Endothelial cell of umbilical vein (primary cell): ENCODE results near the gene SLC44A2. TPM values are rescaled to one million over a fixed set of nuclear protein-coding genes. Genes with fewer than 3 reads are reported as not detected.

Experiments used
- BruUV-seq: library from RNA; stranded (reverse); fragments of 400-500 nt; replicated peaks from 2 replicates; lab custom pipeline; 2021; lab: Mats Ljungman, UMichigan
- CTCF ChIA-PET: fragments of 300-600, 350-600 bp; sonication (Branson Sonifier 250); formaldehyde crosslinking; loops from one replicate; lab custom pipeline; 2021; ENCODE audit warnings: antibody characterized with exemption, inconsistent platforms; lab: Charles Lee
- POLR2A ChIA-PET: fragments of 300-600, 350-600 bp; sonication (Branson Sonifier 250); formaldehyde crosslinking; loops from one replicate; lab custom pipeline; 2021; ENCODE audit warnings: antibody characterized with exemption, inconsistent platforms; lab: Charles Lee
- DNase-seq: peaks from one replicate; pipeline ENCODE4 v3.0.0-alpha.2; 2011; ENCODE audit warnings: low read depth, low spot score
- FAIRE-seq: peaks from 2 replicates; lab custom pipeline; 2011; peaks lifted over from hg19 to GRCh38; lab: Jason Lieb, UNC
- H2AFZ ChIP-seq: 2 replicates; pipeline ENCODE4 v1.6.0; 2012; ENCODE audit warnings: low read depth, low read length, control low read depth, inconsistent platforms
- H3K27ac ChIP-seq: 2 replicates; pipeline ENCODE4 v1.5.1; 2011; ENCODE audit warnings: low read depth, mild to moderate bottlenecking, control low read depth, low read length, moderate library complexity; ENCODE audit not compliant: insufficient read depth
- H3K27me3 ChIP-seq, 2 experiments: 2 replicates each; pipeline versions ENCODE4 v1.6.0 to v1.6.1; 2011; ENCODE audit warnings: low read length in 2 of 2, mixed read lengths in 1 of 2; ENCODE audit not compliant: control insufficient read depth in 2 of 2, insufficient read depth in 2 of 2
- H3K36me3 ChIP-seq, 2 experiments: 2 replicates in 1 of 2; 3 replicates in 1 of 2; pipeline ENCODE4 v1.5.1; 2011; ENCODE audit warnings: low read length in 2 of 2, mild to moderate bottlenecking in 1 of 2, moderate library complexity in 1 of 2; ENCODE audit not compliant: control insufficient read depth in 2 of 2, insufficient read depth in 2 of 2; ENCODE audit errors: extremely low read depth in 1 of 2
- H3K4me1 ChIP-seq: 3 replicates; pipeline ENCODE4 v1.5.1; 2011; ENCODE audit warnings: mild to moderate bottlenecking, low read length; ENCODE audit not compliant: control insufficient read depth, insufficient read depth; ENCODE audit errors: extremely low read depth
- H3K4me2 ChIP-seq: 2 replicates; pipeline ENCODE4 v1.6.1; 2011; ENCODE audit warnings: low read length, control low read depth, mixed read lengths; ENCODE audit not compliant: insufficient read depth
- H3K4me3 ChIP-seq, 3 experiments: fragments of 200-600 bp in 1 of 3; sonication (generic), shearing (Covaris generic) in 1 of 3; replicated peaks in 1 of 3; 2 replicates each; pipeline ENCODE4 v1.5.1; 2011 to 2016; ENCODE audit warnings: control low read depth in 3 of 3, low read length in 3 of 3, mild to moderate bottlenecking in 2 of 3, inconsistent platforms in 1 of 3, low read depth in 1 of 3, moderate library complexity in 1 of 3; ENCODE audit not compliant: insufficient read depth in 1 of 3
- H3K79me2 ChIP-seq: 2 replicates; pipeline ENCODE4 v1.6.0; 2012; ENCODE audit warnings: low read length, inconsistent platforms; ENCODE audit not compliant: control insufficient read depth, insufficient read depth
- H3K9ac ChIP-seq: replicated peaks from 2 replicates; pipeline ENCODE3; 2011; ENCODE audit warnings: low read length, control low read depth; ENCODE audit not compliant: insufficient read depth; ENCODE audit errors: extremely low read depth
- H3K9me1 ChIP-seq: replicated peaks from 3 replicates; pipeline ENCODE4 v1.6.0; 2011; ENCODE audit warnings: mild to moderate bottlenecking, low read length; ENCODE audit not compliant: control insufficient read depth, insufficient read depth; ENCODE audit errors: extremely low read depth
- H3K9me3 ChIP-seq: replicated peaks from 2 replicates; pipeline ENCODE4 v1.5.1; 2012; ENCODE audit warnings: low read length, inconsistent platforms; ENCODE audit not compliant: control insufficient read depth, insufficient read depth
- H4K20me1 ChIP-seq: replicated peaks from 2 replicates; pipeline ENCODE3; 2011; ENCODE audit warnings: mild to moderate bottlenecking, low read length; ENCODE audit not compliant: control insufficient read depth, insufficient read depth; ENCODE audit errors: extremely low read depth
- EZH2 ChIP-seq: IDR thresholded peaks from 2 replicates; pipeline ENCODE4 v1.6.1; 2012; ENCODE audit warnings: borderline replicate concordance, low read depth, mild to moderate bottlenecking, moderate library complexity, low read length, inconsistent platforms; ENCODE audit not compliant: severe bottlenecking
- FOS ChIP-seq: IDR thresholded peaks from 2 replicates; pipeline ENCODE4 v1.6.1; 2011; ENCODE audit warnings: mild to moderate bottlenecking, low read length, moderate library complexity, borderline replicate concordance; ENCODE audit not compliant: insufficient read depth
- GATA2 ChIP-seq: IDR thresholded peaks from 2 replicates; pipeline ENCODE4 v1.7.0; 2011; ENCODE audit warnings: low read depth, mild to moderate bottlenecking, moderate library complexity, mixed read lengths, low read length; ENCODE audit not compliant: insufficient read length, insufficient read depth
- JUN ChIP-seq: IDR thresholded peaks from 2 replicates; pipeline ENCODE4 v1.6.1; 2011; ENCODE audit warnings: borderline replicate concordance, low read depth; ENCODE audit not compliant: insufficient read length, insufficient read depth
- MYC ChIP-seq: IDR thresholded peaks from one replicate; pipeline ENCODE4 v1.6.1; 2011; ENCODE audit warnings: mild to moderate bottlenecking, low read depth, low read length
- POLR2A ChIP-seq: IDR thresholded peaks from 2 replicates; pipeline ENCODE4 v1.6.1; 2012; ENCODE audit warnings: low read depth, mild to moderate bottlenecking, control low read depth, low read length
- POLR2AphosphoS5 ChIP-seq: IDR thresholded peaks from 2 replicates; pipeline ENCODE4 v1.6.1; 2012; ENCODE audit warnings: low read depth, mild to moderate bottlenecking, control low read depth, low read length, moderate library complexity; ENCODE audit not compliant: insufficient read depth
- dilution Hi-C: fragments of 300-500 bp; cut with MboI; formaldehyde crosslinking; loops from one replicate; pipeline ENCODE4 v1.15.0; 2019; ENCODE audit warnings: low sequenced_read_pairs; ENCODE audit not compliant: extremely low pct_ligation_motif_present
- intact Hi-C: fragments of 100-400 bp; cut with micrococcal nuclease; formaldehyde crosslinking; loops from one replicate; pipeline ENCODE4 v1.10.0; 2022
- polyA plus RNA-seq, 4 experiments: library from polyadenylated mRNA; depleted of rRNA in 3 of 4; stranded (reverse) in 3 of 4; unstranded in 1 of 4; fragments of >200 nt; gene quantifications; 2 replicates each; pipeline versions ENCODE4 v1.2.1 to v1.2.3, GENCODE V29; 2011 to 2012; ENCODE audit warnings: missing spikeins in 1 of 4
- total RNA-seq: library from RNA; stranded (reverse); gene quantifications from 2 replicates; pipeline ENCODE4 v1.2.3, GENCODE V29; 2021
- TF ChIP-seq, protein P1 (sequence below): IDR thresholded peaks from 2 replicates; pipeline ENCODE4 v1.6.1; 2011; ENCODE audit not compliant: insufficient read depth, insufficient read length
- TF ChIP-seq, protein P2 (sequence below), 2 donors: IDR thresholded peaks; 1 replicate in 1 of 2; 2 replicates in 1 of 2; pipeline ENCODE4 v1.5.1; 2011; ENCODE audit warnings: low read length in 2 of 2, mild to moderate bottlenecking in 2 of 2, moderate library complexity in 2 of 2, control low read depth in 1 of 2, inconsistent platforms in 1 of 2, low read depth in 1 of 2; ENCODE audit not compliant: insufficient read depth in 1 of 2; ENCODE audit errors: extremely low read depth in 1 of 2

SLC44A2 gene
- total and polyA plus RNA-seq, 2 donors (not counting 3 experiments of a cell fraction or from before 2014, with no cell fraction given) = 97.7 to 130 TPM

DNA sequence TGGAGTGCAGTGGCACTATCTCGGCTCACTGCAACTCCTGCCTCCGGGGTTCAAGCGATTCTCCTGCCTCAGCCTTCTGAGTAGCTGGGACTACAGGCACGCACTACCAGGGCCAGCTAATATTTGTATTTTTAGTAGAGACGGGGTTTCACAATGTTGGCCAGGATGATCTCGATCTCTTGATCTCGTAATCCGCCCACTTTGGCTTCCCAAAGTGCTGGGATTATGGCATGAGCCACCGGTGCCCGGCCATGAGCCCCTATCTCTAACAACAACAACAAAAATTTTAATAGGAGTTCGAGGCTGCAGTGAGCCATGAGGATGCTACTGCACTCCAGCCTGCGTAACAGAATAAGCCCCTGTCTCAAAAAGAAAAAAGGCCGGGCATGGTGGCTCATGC, 43.3 kb upstream of the SLC44A2 start:
- H2AFZ ChIP-seq = no peak overlapping the region
- H3K9me1 ChIP-seq = no peaks in the 10 kb centered on the region
- H3K9me3 ChIP-seq = no peaks in the 10 kb centered on the region
- H4K20me1 ChIP-seq = no peaks in the 10 kb centered on the region
- H3K79me2 ChIP-seq = no peaks in the 10 kb centered on the region
- DNase-seq = no peak
- TF ChIP-seq POLR2A (no peak), POLR2AphosphoS5 (no peak), MYC (no peak), EZH2 (no peak), JUN (no peak), GATA2 (no peak), FOS (no peak)
- TF ChIP-seq, protein P1, sequence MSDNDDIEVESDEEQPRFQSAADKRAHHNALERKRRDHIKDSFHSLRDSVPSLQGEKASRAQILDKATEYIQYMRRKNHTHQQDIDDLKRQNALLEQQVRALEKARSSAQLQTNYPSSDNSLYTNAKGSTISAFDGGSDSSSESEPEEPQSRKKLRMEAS = no peak
- TF ChIP-seq, protein P2, sequence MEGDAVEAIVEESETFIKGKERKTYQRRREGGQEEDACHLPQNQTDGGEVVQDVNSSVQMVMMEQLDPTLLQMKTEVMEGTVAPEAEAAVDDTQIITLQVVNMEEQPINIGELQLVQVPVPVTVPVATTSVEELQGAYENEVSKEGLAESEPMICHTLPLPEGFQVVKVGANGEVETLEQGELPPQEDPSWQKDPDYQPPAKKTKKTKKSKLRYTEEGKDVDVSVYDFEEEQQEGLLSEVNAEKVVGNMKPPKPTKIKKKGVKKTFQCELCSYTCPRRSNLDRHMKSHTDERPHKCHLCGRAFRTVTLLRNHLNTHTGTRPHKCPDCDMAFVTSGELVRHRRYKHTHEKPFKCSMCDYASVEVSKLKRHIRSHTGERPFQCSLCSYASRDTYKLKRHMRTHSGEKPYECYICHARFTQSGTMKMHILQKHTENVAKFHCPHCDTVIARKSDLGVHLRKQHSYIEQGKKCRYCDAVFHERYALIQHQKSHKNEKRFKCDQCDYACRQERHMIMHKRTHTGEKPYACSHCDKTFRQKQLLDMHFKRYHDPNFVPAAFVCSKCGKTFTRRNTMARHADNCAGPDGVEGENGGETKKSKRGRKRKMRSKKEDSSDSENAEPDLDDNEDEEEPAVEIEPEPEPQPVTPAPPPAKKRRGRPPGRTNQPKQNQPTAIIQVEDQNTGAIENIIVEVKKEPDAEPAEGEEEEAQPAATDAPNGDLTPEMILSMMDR (IDR thresholded peaks at IDR 0.05; ENCODE audit: extremely low read depth in 1 of 2, insufficient read depth in 1 of 2, low read depth in 1 of 2, low read length in 2 of 2) = no peak
- H3K9ac ChIP-seq = no peak overlapping the region
- no peaks in the 10 kb centered on the region for H3K36me3 ChIP-seq
- H3K27me3 ChIP-seq = peaks cover 2 to 5% of the 10 kb centered on the region in 2 experiments
- dilution Hi-C loops (no loop called here), intact Hi-C loops (loop anchor here (5.0 kb wide), 1 partner anchor 45 kb away; the partner anchor contains the start of gene SLC44A2)
- no peak overlapping the region for H3K4me3 ChIP-seq
- no peaks in the 10 kb centered on the region for H3K4me1 ChIP-seq
- BruUV-seq = no TSS peak
- H3K27ac ChIP-seq = no peak overlapping the region
- ChIA-PET CTCF (interaction anchor here (1.1 to 9.1 kb wide), 26 partner anchors 9 to 282 kb away, joined by 3 to 654 read pairs (median 10); partner anchors contain the start of genes QTRT1 and SLC44A2), POLR2A (interaction anchor here (0.5 kb wide), 1 partner anchor 439 kb away, joined by 6 read pairs; no protein-coding TSS in a partner anchor)
- peak; percentile 31 for FAIRE-seq
- H3K4me2 ChIP-seq = no peak overlapping the region
